Loucy (cell line): ENCODE measurements around the gene RHCG.

ENCODE experiments used
- EZH2phosphoT487 ChIP-seq: fragments of 200-600 bp; IDR thresholded peaks from 2 replicates; pipeline ENCODE4 v1.6.1; 2018; ENCODE audit warnings: antibody characterized with exemption, mild to moderate bottlenecking, moderate library complexity, borderline replicate concordance
- TF ChIP-seq, protein P1 (sequence below): fragments of 200-600 bp; sonication (generic); conservative IDR thresholded peaks from 2 replicates; pipeline ENCODE4 v1.5.1; 2014; ENCODE audit warnings: mild to moderate bottlenecking, antibody characterized with exemption, low read length

DNA sequence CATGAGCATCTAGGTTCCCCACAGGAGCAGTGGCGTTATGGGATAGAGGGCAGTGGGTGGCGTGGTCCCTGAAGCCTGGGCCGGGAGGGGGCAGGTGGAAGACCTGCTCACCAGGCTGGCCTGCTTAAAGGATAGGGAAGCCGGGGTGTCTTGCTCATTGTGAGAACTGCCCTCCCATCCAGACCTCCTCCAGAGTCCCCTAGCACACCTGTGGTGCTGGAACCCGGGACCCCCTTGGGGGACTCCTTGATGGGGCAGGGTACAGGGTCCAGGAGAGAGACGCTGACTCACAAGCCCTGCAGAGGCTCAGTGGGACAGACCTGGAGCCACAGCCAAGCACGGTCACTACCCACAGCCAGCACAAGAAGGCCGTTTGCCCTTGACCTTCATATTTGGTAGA is 2.8 kb upstream of the RHCG start:
- TF ChIP-seq, protein P1, sequence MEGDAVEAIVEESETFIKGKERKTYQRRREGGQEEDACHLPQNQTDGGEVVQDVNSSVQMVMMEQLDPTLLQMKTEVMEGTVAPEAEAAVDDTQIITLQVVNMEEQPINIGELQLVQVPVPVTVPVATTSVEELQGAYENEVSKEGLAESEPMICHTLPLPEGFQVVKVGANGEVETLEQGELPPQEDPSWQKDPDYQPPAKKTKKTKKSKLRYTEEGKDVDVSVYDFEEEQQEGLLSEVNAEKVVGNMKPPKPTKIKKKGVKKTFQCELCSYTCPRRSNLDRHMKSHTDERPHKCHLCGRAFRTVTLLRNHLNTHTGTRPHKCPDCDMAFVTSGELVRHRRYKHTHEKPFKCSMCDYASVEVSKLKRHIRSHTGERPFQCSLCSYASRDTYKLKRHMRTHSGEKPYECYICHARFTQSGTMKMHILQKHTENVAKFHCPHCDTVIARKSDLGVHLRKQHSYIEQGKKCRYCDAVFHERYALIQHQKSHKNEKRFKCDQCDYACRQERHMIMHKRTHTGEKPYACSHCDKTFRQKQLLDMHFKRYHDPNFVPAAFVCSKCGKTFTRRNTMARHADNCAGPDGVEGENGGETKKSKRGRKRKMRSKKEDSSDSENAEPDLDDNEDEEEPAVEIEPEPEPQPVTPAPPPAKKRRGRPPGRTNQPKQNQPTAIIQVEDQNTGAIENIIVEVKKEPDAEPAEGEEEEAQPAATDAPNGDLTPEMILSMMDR, result no peak
- TF ChIP-seq EZH2phosphoT487, result no peak
